HFFc6 (cell line): ENCODE data around the gene ART3. TPM values are rescaled to one million over a fixed set of nuclear protein-coding genes. Genes with fewer than 3 reads are reported as not detected.

Experiments used
- DNase-seq: peaks from one replicate; pipeline ENCODE4 v3.0.0-alpha.2; 2018
- H3K27ac Mint-ChIP-seq: 2 replicates; pipeline ENCODE4 v1.8.0; 2020; ENCODE audit warnings: mild to moderate bottlenecking, mixed read lengths
- H3K27me3 Mint-ChIP-seq: 2 replicates; pipeline ENCODE4 v1.8.0; 2021; ENCODE audit warnings: mild to moderate bottlenecking, moderate library complexity, mixed read lengths; ENCODE audit not compliant: insufficient read depth
- H3K36me3 Mint-ChIP-seq: 2 replicates; pipeline ENCODE4 v1.8.0; 2021; ENCODE audit warnings: low read depth, mixed read lengths
- H3K4me1 Mint-ChIP-seq: 2 replicates; pipeline ENCODE4 v1.8.0; 2020; ENCODE audit warnings: low read depth, mixed read lengths
- H3K4me3 Mint-ChIP-seq: 2 replicates; pipeline ENCODE4 v1.8.0; 2020; ENCODE audit warnings: mild to moderate bottlenecking, moderate library complexity, mixed read lengths
- H3K9me3 Mint-ChIP-seq: 2 replicates; pipeline ENCODE4 v1.8.0; 2020; ENCODE audit warnings: mild to moderate bottlenecking, mixed read lengths
- total RNA-seq, 6 experiments: library from RNA; stranded (reverse); fragmentation: NEBNext Ultra II Directional; extraction: Animal tissue kit (Norgen Biotek cat#: 25700); gene quantifications; 2 replicates in 1 of 6; 3 replicates in 5 of 6; pipeline ENCODE4 v1.2.3, GENCODE V29; 2021
- TF ChIP-seq, protein P1 (sequence below): fragments of 200-600 bp; sonication (generic); IDR thresholded peaks from 2 replicates; pipeline ENCODE4 v1.5.0; 2021; ENCODE audit warnings: antibody characterized with exemption, mild to moderate bottlenecking

The ART3 gene
- total RNA-seq, 6 experiments from 2014 or later: not detected

DNA sequence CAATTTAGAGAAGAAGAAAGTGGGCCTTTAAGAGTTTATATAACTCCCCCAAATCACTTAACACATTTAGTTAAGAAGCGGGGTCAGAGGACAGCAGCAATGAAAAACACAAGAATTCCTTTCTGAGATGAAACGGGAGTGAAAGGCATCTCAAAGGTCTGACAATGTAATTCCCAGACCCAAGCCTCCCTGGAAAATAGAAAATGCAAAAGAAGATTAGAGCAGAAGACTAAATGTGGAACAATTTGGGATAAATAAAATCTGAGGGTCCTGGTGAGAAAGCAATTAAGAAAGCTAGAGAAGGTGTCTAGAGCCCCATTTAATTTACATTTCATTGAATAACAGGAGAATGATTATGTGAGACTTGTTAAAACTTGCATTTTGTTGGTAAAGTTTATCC lies 19.1 kb upstream of the ART3 start:
- Mint-ChIP-seq H3K4me1 (no peaks in the 10 kb centered on the region), H3K27me3 (peaks cover 29% of the 10 kb centered on the region), H3K9me3 (no peaks in the 10 kb centered on the region), H3K4me3 (no peak overlapping the region), H3K36me3 (no peaks in the 10 kb centered on the region), H3K27ac (no peak overlapping the region)
- TF ChIP-seq, protein P1, sequence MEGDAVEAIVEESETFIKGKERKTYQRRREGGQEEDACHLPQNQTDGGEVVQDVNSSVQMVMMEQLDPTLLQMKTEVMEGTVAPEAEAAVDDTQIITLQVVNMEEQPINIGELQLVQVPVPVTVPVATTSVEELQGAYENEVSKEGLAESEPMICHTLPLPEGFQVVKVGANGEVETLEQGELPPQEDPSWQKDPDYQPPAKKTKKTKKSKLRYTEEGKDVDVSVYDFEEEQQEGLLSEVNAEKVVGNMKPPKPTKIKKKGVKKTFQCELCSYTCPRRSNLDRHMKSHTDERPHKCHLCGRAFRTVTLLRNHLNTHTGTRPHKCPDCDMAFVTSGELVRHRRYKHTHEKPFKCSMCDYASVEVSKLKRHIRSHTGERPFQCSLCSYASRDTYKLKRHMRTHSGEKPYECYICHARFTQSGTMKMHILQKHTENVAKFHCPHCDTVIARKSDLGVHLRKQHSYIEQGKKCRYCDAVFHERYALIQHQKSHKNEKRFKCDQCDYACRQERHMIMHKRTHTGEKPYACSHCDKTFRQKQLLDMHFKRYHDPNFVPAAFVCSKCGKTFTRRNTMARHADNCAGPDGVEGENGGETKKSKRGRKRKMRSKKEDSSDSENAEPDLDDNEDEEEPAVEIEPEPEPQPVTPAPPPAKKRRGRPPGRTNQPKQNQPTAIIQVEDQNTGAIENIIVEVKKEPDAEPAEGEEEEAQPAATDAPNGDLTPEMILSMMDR: no peak
- no peak for DNase-seq

- TF ChIP-seq, protein P1: no peak
- H3K4me3 Mint-ChIP-seq: no peak overlapping the region
- no peaks in the 10 kb centered on the region for H3K4me1 Mint-ChIP-seq
- peaks cover 35% of the 10 kb centered on the region for H3K27me3 Mint-ChIP-seq
- H3K27ac Mint-ChIP-seq: no peak overlapping the region
- DNase-seq: no peak
- H3K36me3 Mint-ChIP-seq: no peaks in the 10 kb centered on the region
- no peaks in the 10 kb centered on the region for H3K9me3 Mint-ChIP-seq
Observed at GRCh38 chr4:76058302-76058701, 16.2 kb upstream of the ART3 start.

GRCh38 chr4:76058888-76059426 lies 15.6 kb upstream of the ART3 start:
- Mint-ChIP-seq H3K4me3 (no peak overlapping the region), H3K27me3 (peaks cover 35% of the 10 kb centered on the region), H3K4me1 (no peaks in the 10 kb centered on the region), H3K27ac (no peak overlapping the region), H3K36me3 (no peaks in the 10 kb centered on the region), H3K9me3 (no peaks in the 10 kb centered on the region)
- no peak for DNase-seq
- TF ChIP-seq, protein P1: no peak

DNA sequence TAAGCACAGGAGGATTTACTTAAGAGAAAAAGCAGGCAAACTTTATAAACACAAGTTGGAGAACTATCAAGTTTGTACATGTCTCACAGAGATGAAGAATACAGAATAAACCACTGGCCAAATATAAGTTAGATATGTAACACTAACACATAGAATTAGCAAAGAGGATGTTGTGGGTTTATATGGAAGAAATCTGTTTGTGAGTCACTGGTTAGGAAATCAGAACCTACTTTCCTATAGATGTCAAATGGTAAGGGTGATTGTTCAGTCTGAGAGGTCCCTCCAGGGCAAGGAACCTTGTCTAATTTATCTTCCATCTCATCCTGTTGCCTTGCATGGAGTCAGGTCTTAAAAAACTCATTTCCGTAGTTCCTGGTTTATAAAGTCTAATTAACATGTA lies 14.8 kb upstream of the ART3 start:
- Mint-ChIP-seq H3K27me3 (peaks cover 34% of the 10 kb centered on the region), H3K4me1 (no peaks in the 10 kb centered on the region), H3K9me3 (no peaks in the 10 kb centered on the region), H3K36me3 (no peaks in the 10 kb centered on the region), H3K4me3 (no peak overlapping the region), H3K27ac (no peak overlapping the region)
- TF ChIP-seq, protein P1: no peak
- DNase-seq: no peak

GRCh38 chr4:76060506-76060905 lies 14.0 kb upstream of the ART3 start:
- peaks cover 28% of the 10 kb centered on the region for H3K27me3 Mint-ChIP-seq
- no peak overlapping the region for H3K27ac Mint-ChIP-seq
- no peaks in the 10 kb centered on the region for H3K36me3 Mint-ChIP-seq
- no peak overlapping the region for H3K4me3 Mint-ChIP-seq
- H3K9me3 Mint-ChIP-seq: no peaks in the 10 kb centered on the region
- TF ChIP-seq, protein P1: no peak
- no peaks in the 10 kb centered on the region for H3K4me1 Mint-ChIP-seq
- no peak for DNase-seq

GRCh38 chr4:76061421-76061820 lies 13.1 kb upstream of the ART3 start:
- no peaks in the 10 kb centered on the region for H3K4me1 Mint-ChIP-seq
- H3K4me3 Mint-ChIP-seq: no peak overlapping the region
- no peak for DNase-seq
- TF ChIP-seq, protein P1: no peak
- H3K27ac Mint-ChIP-seq: no peak overlapping the region
- no peaks in the 10 kb centered on the region for H3K9me3 Mint-ChIP-seq
- H3K27me3 Mint-ChIP-seq: peaks cover 22% of the 10 kb centered on the region
- H3K36me3 Mint-ChIP-seq: no peaks in the 10 kb centered on the region
